Activated CD8-positive, alpha-beta memory T cell treated with anti-CD3 and anti-CD28 coated beads, Interleukin-2, amount 50 U/mL, for 48 hours (primary cell): ENCODE data around the gene PDE1A.

ENCODE experiments used
- DNase-seq: peaks from one replicate; pipeline ENCODE4 v3.0.0-alpha.2; 2020

Gene PDE1A

DNA sequence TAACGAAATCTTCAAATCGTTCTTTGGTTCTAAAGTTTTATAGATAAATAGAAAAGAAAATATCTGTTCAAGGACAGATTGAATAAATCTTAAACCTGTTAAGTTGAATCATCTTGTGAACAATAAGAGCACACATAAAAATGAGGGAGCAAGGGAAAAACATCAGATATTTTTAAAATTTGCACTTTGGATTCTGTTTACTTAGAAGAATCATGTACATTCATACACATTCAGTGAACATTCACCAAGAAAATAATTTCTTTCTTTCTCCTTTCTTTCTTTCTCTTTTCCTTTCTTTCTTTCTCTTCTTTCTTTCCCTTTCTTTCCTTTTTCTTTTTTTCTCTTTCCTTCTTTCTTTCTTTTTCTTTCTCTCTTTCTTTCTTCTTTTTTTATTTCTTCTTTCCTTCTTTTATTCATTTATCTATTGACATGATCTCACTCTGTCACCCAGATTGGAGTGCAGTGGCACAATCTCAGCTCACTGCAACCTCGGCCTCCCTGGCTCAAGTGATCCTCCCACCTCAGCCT is 164.9 kb downstream of the PDE1A start:
- DNase-seq = no peak

DNA sequence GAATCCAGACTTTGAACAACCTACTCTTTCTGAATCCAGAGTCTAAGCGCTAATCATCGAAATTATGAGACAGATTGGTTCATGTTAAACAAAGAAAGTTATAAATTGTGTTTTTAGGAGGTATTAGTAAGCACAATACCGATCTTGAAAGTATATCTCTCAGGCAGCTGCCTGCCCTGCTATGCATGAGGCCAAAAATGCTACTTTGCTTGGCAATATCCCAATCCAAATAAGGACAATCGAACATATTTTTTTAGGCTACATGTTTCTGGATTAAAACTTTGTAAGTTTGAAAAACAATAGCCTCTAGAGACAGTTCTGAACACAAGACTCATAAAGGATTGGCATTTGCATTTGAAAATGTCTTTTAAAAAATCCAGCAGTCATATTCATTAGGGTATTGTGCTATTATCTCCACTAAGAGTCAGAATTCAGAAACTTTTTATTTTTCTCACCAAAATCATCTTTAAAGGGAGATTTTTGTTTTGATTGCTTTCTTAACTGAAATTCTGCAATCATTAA is 167.1 kb downstream of the PDE1A start:
- no peak for DNase-seq

DNA sequence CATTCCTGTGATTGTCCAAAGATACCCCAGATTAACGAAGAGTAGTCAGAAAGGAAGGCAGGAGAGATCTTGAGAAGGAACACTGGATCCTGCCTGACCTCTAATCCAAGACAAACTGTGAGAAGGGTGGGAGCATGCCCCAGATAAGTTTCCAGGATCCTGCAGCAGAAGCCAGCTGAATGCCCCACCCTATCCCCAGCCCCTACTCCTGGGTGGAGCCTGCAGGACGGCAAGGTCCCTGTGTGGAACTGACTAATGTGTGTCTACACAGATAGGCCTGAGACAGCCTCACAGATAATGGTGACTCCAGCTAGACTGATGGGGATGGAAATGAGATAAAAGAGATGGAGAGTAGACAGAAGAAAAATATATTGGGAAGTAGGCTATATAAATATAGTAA is 174.3 kb downstream of the PDE1A start:
- DNase-seq = no peak

DNA sequence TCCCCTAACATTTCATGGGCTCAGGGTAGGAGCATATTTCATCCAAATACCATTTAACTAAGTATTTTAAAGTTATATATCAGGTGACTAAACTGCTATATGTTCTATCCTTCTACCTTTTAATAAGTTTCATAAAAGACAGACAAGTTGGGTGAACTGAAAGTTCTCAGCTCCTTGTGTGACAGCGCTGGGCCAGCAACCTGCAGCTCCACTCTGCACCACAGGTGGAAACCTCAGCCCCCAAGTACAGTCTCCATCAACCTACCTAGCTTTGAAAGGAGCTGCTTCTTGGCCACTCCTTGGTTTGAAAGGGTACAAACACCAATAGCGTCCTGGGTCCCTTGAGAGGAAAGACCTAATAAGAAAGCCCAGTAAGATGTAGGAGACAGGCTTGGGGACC is 177.9 kb downstream of the PDE1A start:
- no peak for DNase-seq

GRCh38 chr2:182248362-182248761 is 178.5 kb downstream of the PDE1A start:
- no peak for DNase-seq

DNA sequence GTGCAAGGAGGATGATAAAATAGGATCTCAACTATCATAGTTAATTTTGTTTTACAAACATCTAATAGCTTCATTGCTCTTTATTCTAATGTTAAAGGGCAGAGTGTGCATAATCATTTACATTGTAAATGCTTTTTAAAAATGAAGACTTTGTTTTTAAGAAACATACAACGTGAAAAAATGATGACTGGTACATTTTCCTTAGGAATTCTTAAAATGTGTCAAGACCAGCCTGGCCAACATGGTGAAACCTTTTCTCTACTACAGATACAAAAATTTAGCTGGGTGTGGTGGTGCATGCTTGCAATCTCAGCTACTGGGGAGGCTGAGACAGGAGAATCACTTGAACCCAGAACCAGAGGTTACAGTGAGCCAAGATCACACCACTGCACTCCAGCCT is 179.0 kb downstream of the PDE1A start:
- DNase-seq = no peak

GRCh38 chr2:182245963-182246362 is 180.9 kb downstream of the PDE1A start:
- DNase-seq = no peak

DNA sequence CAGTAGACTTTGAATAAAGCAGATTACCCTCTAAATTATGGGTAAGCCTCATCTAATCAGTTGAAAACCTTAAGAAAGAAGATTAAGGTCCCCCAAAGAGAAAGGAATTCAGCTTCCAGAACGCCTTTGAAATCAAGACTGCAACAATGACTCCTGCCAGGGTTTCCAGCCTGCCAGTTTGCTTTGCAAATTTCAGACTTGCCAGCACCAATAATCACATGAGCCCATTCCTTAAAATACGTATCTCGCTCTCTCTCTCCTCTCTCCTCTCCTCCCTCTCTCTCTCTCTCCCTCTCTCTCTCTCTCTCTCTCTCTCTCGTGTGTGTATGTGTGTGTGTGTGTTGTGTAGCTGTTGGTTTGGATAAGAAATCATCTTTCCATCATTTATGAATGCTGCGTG is 184.2 kb downstream of the PDE1A start:
- DNase-seq = no peak

- no peak for DNase-seq
Observed at GRCh38 chr2:182241936-182242335, 184.9 kb downstream of the PDE1A start.

DNA sequence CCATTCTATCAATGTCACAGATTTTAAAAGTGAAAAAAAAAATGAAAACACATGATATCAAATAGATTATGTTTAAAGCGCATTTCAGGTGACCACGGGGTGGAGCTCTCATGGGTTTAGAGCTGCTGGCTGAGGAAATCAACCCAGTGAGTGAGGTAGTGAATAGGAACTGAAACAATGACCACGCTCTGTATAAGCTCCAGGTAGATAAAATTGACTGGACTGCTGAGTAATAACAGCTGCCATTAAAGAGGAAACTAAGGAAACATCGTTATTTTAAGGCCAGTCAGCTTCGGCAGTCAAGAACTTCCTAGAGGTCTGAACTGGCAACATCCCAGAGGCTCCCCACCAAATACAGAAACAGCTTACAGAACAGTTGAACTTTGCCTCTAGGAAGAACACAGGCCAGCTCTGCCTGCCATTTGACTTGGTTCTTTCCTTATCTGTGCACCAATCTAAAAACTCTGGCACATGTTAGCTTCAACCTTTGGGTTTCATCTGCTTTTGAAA is 185.9 kb downstream of the PDE1A start:
- no peak for DNase-seq

DNA sequence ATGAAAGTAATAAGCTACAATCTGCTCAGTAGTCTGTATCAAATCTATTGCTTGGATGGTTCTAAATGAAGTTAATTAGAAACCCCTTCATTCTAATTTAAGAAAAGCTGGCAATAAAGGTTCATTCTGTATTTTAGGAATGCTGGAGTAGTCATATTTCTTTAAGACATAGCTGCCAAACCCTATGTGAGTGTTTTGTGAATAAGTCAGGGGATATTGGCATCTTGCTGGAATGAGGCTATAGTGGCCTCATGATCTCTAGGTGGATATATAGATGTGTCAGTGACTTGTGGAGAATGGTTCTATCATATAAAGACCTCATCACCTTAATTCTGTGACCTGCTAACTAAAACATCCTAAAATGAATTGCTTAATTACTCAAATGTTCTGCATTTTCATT is 196.3 kb downstream of the PDE1A start:
- DNase-seq = no peak

DNA sequence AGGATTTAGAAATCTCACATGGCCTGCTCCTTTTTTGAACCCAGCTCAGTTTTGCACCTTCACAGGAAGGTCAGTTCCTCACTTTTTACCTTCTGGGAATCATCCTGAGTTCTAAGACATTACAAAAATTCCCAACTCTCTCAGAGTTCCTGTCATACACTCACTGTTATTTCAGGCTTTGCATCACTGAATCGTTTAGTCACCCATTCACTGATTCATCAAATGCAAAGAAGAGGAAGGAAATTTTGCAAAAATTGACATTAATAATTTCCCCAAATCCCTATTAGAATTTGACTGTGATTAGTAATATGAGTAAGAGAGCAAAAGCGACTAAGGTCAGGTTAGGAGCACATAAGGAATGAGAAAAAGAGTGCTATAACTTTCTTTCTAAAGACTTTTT is 197.5 kb downstream of the PDE1A start:
- no peak for DNase-seq

- DNase-seq = no peak
Observed at GRCh38 chr2:182228741-182229140, 198.1 kb downstream of the PDE1A start.

DNA sequence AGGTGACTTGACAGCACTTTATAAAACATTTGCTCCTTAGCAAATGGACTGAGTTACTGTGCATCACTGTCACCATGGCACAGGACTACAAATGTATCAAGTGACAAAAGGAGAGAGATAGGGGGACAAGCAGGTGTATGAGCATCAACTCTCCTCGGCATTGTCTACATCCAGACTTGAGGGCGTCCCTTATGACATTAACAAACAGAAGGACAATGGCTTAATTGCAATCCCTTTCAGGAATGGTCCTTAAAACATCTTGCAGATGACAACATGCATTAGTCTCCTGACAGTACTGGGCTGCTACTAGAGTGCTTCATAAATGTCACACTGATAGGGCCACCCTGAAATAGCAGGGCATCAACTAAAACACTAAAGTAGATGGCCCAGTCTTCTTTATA is 198.8 kb downstream of the PDE1A start:
- no peak for DNase-seq

DNA sequence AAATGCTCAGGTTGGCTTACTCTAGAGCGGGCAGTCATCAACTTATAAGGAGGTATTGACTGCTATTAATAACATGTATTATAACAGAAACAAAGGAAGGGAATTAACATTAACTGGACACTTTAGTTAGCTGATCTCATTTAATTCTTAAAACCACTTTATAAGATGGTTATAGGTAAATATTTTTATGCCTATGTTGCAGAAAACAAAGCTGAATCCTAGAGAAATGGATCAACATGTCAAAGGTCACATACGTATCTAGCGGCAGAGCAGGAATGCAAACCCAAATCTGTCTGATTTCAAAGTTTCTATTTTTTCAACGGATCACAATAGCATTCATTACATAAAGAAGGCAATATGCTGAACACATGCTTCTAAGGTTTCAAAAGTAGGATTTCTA is 200.0 kb downstream of the PDE1A start:
- no peak for DNase-seq

GRCh38 chr2:182224669-182225068 is 202.2 kb downstream of the PDE1A start:
- no peak for DNase-seq

DNA sequence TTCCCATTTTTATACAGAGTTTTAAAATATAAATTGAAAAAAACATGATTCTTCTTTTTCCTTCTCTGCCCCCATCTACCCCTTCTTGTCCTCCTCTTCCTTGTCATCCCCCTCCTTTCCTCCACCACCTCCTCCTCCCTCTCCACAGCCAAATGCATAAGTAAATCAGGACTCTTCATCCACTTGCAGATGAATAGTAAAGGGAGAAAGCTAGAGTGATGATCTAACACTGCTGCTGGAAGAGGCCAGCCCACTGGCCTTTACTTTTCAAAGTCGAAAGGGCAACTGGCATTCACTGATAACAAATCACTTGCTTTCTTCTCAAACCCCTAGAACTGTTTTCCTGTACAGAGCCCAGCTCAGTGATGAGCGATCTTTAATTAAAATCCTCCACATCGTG is 205.8 kb downstream of the PDE1A start:
- DNase-seq = no peak

DNA sequence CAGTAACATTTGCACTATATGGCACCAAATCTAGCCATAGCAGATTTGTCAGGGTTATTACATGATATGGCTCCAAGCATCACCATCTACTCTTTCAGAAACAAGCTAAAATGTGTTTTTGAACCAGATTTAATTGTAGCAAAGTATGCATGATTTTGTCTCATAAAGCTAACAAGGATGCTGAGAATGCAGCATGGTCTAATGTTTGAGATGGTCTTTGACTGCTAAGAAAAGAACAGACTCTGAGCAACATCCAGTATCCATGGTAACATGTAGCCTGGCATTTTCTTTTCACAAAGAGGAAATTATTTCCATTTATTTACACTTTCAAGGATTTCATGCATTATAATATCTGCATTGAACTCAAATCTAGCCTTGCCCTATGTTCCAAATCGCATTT is 206.5 kb downstream of the PDE1A start:
- no peak for DNase-seq

GRCh38 chr2:182210669-182211068 is 216.2 kb downstream of the PDE1A start:
- DNase-seq = no peak

- DNase-seq = no peak
Observed at GRCh38 chr2:182208421-182208820, 218.4 kb downstream of the PDE1A start.

GRCh38 chr2:182207049-182207746 is 219.6 kb downstream of the PDE1A start:
- no peak for DNase-seq

GRCh38 chr2:182197529-182197928 is 229.3 kb downstream of the PDE1A start:
- no peak for DNase-seq

- no peak for DNase-seq
Observed at GRCh38 chr2:182193291-182193690, 233.5 kb downstream of the PDE1A start.

DNA sequence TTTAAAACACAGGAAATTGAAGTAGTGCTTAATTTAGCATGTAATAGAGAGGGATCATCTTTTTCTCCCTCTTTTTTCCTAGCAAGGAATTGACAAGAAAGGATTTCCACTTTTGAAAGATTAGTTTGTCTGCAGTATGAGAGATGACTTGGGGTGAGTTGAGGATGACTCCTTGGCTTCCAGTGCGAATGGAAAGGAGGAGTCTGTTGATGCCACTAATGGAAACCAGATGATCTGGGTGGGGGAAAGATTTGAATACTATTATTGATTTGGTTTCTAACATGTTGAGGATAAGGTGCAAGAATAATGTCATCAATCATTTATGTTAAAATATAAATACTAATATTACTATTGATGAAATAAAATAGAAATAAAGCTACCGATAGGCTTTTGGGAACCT is 235.8 kb downstream of the PDE1A start:
- no peak for DNase-seq

DNA sequence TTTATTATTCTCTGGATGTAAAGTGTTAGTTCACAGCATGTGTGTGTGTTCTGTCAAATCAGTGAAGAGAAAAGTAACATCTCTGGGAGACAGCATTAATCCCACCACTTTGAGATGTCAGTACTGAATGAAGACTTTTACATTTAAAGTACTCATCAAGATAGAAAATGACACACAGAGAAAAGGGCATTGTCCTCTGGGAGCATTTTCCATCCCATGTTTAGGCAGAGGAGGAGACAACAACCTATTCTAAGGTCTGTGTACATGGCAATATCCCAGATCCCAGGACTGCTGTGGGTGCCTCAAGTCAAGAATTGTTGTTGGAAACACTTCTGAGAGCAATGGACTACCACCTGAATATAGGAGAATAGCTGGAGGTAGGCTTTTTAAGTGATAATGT is 239.7 kb downstream of the PDE1A start:
- no peak for DNase-seq
